ENCODE measurements around the gene ATRNL1. TPM values are rescaled to one million over a fixed set of nuclear protein-coding genes. Genes with fewer than 3 reads are reported as not detected.
"Not testable (repeated sequence)": the region's sequence is repeated elsewhere in the genome, so short reads cannot be mapped to it uniquely, and the experiment has no call there.

Gene ATRNL1
- total RNA-seq, 1 donor from 2014 or later, result 0.74 TPM

DNA sequence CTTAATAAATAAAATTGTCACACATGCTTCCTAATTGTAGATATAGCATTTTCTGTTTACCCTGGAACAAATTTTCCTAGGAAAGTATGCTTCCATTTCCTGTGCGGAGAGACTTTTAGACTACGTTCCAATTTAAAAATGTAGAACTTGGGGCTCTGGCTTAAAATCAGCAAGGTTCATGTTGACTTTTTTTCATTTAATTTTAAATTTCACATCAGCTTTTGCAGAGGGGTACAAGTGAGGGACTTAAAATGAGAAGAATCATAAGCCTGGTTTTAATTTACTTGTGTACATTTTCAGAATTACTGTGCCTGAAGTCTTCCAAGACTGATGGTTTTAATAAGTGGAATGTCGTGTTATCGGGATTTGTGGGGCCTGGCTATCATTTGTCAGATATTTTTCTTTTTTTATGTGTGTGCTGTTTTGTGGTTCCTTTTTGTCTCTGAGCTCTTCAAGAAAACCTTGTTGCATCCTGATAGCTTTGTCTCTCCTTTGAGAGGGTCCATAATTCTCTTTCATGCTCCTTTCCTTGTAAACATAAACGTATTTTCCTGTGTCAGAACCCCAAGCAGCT is 8.8 kb upstream of the ATRNL1 start:
- no peak for DNase-seq (ENCODE audit: low spot score)

- no peak for DNase-seq (ENCODE audit: low spot score)
Observed at GRCh38 chr10:115091161-115091560, 2.0 kb upstream of the ATRNL1 start.

DNA sequence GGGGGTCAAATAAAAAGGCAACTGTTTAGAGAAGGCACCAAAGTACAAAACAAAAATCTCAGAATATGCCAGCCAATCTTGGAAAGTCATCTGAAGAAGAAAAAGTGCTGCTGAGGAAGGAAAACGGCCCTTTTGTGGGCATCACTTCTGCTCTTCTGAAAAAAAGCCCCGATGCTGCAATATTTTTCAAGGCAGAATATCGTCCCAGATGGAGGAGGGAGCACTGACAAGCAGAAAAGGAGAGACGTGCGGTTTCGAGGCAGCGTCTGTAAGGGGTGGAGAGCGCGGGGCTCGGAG is 959 bp upstream of the ATRNL1 start:
- DNase-seq (ENCODE audit: low spot score), result no peak

DNA sequence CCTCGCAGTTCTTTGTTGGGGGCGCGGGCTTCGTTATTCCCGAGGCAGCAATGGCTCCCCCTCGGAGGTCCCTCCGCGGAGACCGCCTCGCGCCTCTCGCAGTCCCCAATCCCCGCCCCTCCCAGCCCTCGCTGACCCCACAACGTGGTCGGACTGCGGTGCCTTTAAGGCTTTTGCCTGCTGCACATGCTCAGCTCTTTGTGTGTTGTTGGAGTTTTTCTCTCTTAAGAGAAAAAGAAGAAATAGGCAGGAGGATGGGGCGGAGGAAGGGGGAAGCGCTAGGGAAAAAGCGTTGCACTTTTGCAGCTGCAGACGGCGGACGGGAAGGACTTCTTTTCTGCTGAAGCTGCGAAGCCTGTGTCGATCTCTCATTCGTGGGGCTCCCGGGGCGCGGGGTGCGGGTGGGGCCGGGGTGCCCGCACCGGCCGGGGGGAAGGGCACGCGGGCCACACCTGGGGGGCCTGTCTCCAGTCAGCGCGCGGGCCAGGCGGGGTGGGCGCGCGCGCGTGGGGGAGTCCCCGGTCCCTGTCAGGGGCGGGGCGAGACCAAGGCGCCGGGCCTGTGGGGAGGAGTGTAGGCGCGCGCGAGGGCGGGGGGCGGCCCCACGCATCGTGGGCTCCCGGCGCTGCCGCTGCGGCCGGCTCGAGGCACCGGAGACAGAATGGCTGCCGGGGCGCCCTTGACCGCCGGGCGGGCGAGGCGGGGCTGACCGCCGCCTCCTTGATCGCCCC is 445 bp upstream of the ATRNL1 start:
- no peak for DNase-seq (ENCODE audit: low spot score)

DNA sequence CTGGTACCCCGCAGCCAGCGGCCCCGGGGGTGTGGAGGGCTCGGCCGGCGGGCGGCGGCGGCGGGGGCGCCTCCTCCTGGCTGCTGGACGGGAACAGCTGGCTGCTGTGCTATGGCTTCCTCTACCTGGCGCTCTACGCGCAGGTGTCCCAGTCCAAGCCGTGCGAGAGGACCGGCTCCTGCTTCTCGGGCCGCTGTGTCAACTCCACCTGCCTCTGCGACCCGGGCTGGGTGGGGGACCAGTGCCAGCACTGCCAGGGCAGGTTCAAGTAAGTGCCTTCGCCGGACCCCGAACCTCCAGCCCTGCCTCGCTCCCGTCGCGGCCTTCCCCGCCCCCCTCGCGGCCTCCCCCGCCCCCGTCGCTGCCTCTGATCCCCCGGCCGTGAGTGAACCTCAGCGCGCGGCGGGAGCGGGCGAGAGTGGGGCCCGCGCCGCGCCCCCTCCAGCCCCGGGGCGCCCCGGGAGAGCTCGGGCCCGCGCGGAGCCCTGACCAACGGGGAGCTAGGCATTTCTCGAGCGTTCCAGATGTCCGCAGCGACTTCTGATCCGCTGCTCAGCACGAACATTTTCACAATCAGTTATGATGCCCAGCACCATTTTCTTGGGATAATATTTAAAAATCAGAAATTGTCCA is 727 bp downstream of the ATRNL1 start:
- no peak for DNase-seq (ENCODE audit: low spot score)

DNA sequence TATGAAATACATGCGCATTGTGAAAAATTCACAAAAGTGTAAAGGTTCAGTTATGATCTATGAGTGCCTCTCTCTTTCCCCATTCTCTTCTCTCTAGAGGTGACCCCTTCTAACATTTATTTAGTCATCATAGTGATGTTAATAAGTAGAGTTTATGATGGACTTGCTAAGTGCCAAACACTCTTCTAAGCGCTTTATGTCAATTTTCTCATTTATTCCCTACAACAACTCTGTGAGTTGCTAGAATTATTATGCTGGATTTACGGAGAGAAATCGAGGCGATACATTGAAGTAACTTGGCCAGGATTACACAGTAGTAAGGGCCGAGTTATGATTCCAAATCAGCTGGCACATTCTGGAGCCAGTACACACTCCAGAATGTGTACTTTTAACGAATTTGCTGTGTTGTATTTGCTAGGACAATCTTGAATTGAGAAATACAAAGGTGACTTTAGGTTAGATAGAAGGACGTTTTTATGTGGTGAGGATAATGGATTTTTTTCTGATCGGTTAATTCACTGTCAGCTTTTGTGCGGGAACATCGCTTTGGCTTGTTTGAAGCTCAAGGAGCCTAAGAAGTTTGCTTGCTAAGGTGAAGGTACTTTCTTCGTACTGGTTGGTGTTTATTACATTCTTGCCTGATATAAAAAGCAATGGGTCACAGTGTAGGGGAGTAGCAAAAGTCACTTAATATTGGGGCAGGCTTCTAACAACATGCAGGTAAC is 1.4 kb downstream of the ATRNL1 start:
- no peak for DNase-seq (ENCODE audit: low spot score)

- no peak for DNase-seq (ENCODE audit: low spot score)
Observed at GRCh38 chr10:115095758-115096157, 2.6 kb downstream of the ATRNL1 start.

GRCh38 chr10:115103700-115104099 is 10.5 kb downstream of the ATRNL1 start:
- DNase-seq (ENCODE audit: low spot score), result no peak

DNA sequence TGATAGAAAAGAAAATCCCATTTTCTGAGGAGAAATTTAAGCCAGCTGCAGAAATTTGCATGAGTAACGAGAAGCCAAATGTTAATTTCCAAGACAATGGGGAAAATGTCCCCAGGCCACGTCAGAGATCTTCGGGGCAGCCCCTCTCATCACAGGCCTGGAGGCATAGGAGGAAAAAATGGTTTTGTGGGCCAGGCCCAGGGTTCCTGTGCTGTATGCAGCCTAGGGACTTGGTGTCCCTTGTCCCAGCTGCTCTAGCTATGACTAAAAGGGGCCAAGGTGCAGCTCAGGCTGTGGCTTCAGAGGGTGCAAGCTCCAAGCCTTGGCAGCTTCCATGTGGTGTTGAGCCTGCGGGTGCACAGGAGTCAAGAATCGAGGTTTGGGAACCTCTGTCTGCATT is 12.2 kb downstream of the ATRNL1 start:
- DNase-seq (ENCODE audit: low spot score), result not testable (repeated sequence)

- DNase-seq (ENCODE audit: low spot score), result no peak
Observed at GRCh38 chr10:115107830-115108229, 14.7 kb downstream of the ATRNL1 start.

- DNase-seq (ENCODE audit: low spot score), result no peak
Observed at GRCh38 chr10:115117301-115117700, 24.1 kb downstream of the ATRNL1 start.

GRCh38 chr10:115118346-115118745 is 25.2 kb downstream of the ATRNL1 start:
- DNase-seq (ENCODE audit: low spot score), result no peak

DNA sequence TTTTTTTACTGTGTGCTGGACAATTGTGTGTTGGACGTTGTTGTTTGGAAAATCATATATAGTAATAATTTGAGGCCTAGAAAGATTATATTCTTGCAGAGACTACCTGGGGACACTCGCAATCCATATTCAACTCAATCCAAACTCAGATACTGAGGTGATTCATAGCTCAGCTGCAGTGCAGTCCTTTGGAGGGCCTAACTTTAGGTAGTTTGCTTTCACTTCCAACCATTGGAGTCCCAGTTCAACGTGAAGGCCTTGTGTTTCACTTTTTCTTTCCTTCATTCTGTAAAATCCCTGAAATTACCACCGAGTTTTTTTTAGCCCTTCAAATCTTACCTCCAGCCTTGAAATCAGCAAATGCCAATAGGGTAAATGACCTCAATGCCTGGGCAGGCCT is 32.3 kb downstream of the ATRNL1 start:
- no peak for DNase-seq (ENCODE audit: low spot score)

- no peak for DNase-seq (ENCODE audit: low spot score)
Observed at GRCh38 chr10:115129752-115130151, 36.6 kb downstream of the ATRNL1 start.

DNA sequence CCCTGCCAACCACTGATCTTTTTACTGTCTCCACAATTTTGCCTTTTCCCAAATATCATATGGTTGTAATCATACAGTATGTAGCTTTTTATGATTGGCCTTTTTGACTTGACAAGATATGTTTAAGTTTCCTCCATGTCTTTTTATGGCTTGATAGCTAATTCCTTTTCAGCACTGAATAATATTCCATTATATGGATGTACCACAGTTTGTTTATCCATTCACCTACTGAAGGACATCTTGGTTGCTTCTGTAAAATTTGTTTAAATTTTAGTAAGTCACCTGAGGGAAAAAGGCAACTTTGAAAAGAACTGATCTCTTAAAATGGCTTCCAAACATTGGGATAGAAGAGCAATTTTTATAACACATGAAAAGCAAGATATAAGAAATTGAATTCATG is 43.5 kb downstream of the ATRNL1 start:
- no peak for DNase-seq (ENCODE audit: low spot score)

- no peak for DNase-seq (ENCODE audit: low spot score)
Observed at GRCh38 chr10:115141254-115141653, 48.1 kb downstream of the ATRNL1 start.

DNA sequence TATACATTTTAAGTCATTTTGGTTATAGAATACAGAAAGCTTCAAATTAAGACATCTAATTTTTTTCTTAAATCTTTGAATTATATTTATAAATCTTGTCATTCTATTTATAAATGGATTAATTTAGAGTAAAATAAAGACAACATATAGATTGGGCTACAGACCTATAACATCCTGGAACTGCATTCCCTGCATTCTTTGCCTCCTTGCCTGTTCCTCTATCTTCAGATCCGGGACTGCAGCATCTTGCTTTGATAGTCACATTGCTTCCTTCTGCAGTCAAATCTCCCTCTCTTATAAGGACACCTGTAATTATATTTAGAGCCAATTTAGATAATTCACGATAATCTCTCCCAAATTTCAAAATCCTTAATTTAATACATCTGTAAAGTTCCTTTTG is 64.2 kb downstream of the ATRNL1 start:
- DNase-seq (ENCODE audit: low spot score), result no peak

GRCh38 chr10:115163129-115163528 is 70.0 kb downstream of the ATRNL1 start:
- no peak for DNase-seq (ENCODE audit: low spot score)

DNA sequence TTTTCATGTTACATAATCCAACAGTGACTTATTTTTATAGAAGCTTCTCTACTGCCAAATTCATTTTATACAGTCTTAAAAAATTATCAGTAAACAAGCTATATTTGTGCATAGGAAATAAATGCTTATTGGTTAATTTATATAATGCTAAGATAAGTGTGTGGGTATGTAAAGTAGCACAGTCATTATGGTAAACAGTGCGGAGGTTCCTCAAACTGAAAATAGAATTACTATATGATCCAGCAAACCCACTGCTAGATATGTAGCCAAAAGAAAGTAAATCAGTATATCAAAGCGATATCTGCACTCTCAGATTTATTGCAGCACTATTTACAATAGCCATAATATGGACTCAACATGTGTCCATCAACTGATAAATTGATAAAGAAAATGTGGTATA is 71.1 kb downstream of the ATRNL1 start:
- no peak for DNase-seq (ENCODE audit: low spot score)

DNA sequence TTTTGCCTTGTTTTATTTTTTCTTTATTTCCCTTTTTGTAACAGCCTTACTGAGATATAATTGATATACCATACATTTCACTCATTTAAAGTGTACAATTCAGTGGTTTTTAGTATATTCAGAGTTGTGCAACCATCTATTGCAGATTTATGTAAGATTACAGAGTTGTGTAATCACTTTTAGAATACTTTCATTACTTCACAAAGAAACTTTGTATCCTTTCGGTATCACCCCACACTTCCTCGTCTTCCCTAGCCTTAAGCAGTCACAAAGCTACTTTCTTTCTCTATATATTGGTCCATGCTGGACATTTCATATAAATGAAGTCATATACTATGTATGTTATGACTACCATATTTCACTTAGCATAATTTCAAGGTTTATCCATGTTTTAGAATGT is 74.6 kb downstream of the ATRNL1 start:
- no peak for DNase-seq (ENCODE audit: low spot score)

- DNase-seq (ENCODE audit: low spot score), result no peak
Observed at GRCh38 chr10:115171392-115171960, 78.3 kb downstream of the ATRNL1 start.

- no peak for DNase-seq (ENCODE audit: low spot score)
Observed at GRCh38 chr10:115173915-115174443, 80.8 kb downstream of the ATRNL1 start.
